Fibroblast of the conjunctiva (primary cell): Measurements from ENCODE around the gene TRIM62.

Experiments
- DNase-seq: peaks from one replicate; pipeline ENCODE4 v3.0.0-alpha.2; 2010; ENCODE audit warnings: low read depth

Gene TRIM62

GRCh38 chr1:33180226-33180910, 1.5 kb downstream of the TRIM62 start:
- peak; percentile 72 for DNase-seq

DNA sequence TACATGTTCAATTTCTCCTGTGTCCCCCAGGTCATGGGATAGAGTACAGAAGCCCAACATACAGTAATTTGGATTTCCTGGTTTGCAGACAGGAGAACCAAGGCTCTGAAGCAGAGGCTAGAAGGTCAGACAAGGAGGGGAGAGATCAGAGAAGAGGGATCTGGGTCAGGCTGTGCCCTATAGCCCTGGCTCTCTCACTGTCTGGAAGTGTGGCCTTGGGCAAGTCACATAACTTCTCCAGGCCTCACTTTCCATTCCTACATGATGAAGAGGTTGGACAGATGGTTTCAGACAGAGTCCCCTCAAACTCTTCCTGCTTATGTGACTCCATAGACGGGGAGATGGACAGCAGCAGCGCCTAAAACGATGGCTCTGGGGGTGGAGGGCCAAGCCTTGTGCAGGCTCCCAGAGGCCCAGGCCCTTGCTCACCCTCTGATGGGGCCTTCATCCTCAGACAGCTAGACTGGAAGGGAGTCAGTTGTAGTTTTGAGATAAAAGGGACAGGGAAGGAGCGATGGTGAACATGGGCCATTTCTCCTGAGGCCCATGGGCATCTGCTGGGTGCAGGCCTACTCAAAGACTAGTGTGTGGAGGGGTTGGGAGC, 2.9 kb downstream of the TRIM62 start:
- no peak for DNase-seq

- no peak for DNase-seq
Measured at GRCh38 chr1:33177996-33178540, 3.8 kb downstream of the TRIM62 start.

- no peak for DNase-seq
Measured at GRCh38 chr1:33176887-33177286, 5.0 kb downstream of the TRIM62 start.

DNA sequence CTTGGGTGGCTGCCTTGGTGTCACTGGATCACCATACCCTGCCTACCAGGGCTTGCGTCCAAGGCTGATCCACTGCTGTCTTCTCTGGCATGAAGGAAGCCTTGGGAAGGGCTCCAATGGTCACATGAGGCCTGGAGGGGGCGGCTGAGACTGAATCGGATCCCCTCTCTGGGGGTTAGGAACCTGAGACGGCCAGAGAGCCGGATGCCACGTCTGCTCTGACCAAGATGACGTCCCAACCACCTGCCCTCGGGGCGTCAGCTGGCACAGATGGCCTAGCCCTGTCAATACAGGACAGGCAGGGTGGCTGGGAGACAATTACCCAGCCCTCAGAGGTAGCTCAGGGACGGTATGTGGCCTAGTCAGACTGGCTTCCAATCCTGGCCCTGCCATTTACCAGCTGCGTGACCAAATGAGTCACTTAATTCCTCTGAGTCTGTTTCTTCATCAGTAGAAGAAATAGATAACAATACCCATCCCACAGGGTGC, 5.4 kb downstream of the TRIM62 start:
- DNase-seq: no peak

- DNase-seq: no peak
Measured at GRCh38 chr1:33175865-33176264, 6.0 kb downstream of the TRIM62 start.

DNA sequence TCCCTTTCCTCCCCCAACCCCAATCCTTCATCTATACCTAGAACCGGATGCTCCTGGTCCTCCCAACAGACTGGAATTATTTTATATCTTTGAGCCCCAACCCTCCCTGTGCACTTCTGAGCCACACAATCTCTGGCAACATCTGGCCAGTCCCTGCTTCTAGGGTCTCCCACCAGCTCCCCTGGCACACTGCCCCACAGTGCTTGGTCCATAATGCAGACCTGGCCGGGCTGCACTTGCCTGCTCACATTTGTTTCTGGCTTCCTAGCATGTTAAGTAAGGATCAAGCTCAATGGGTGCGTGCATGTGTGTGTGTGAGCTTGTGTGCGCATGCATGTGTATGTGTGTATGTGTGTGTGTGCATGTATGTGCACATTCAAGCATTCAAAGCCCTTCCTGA, 8.8 kb downstream of the TRIM62 start:
- DNase-seq: no peak

DNA sequence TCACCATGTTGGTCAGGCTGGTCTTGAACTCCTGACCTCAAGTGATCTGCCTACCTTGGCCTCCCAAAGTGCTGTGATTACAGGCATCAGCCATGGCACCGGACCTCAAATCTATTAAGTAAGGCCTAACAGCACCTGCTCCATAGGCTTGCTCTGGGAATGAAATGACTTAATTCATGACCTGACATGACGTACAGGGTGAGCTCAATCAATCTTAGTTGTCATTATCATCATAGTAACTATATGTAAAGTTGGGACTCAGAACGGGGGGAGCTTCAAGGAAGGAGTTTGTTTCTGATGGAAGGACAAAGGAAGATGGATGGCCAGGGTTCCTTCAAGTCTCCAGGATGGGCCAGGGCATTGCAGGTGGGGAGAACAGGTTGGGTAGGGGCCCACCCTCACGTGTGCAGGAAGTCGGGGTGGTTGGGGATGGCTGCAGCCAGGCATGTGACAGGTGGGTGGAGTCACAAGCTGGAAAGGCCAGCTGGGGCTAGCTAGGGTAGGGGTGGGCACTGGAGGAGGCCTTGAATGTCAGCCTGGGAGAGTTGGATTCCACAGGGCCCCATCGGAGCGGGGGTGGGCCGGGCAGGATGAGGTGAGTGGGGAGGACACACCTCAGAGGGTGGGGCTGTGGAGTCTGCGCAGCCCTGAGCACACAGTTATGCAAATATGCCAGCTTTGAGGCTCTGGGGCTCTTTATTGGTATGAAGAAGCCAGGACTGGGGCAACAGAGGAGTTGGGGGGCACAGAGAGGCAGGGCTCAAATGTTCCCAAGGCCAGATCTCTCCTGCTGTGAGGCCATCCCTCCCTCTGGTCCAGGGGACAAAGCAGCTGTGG, 9.6 kb downstream of the TRIM62 start:
- DNase-seq: no peak

DNA sequence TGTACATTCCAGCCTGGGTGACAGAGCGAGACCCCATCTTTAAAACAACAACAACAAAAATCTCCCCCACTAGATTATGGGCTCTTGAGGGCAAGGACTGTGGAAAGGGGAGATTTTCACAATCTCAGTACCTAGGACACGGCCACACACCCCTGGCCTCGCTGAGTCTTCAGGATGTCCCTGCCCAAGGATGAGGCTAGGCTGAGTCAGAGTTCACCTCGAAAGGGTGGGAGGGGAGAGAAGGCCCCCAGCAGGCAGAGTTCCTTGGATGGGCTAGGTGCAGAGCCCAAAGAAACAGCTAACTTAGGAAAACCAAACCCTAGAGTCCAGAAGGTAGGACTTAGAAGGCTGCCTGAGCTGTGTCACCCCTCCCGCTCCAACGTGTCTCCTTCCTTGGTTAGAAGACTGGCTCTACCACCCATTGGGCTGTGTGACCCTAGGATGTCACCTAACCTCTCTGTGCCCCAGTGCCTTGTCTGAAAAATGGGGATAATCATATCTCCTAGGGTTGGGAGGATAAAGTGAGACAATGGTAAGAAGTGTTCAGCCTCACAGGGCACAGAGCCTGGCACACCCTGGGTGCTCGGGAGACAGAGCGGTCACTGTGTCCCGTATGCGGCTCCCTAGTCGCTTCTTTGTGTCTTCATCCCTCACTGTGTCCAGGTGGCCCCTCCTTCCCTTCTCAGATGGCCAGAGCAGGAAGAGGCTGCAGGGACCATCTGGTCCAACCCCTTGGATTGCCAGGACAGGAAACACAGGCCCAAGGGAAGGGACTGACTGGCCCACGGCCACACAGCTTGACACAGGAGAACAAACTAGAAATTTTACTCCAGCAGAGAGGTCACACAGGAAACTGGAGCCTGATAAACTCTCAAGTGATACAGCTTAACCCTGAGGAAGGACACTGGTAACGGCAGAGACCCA, 11.2 kb downstream of the TRIM62 start:
- DNase-seq: no peak

GRCh38 chr1:33169290-33170055, 12.4 kb downstream of the TRIM62 start:
- DNase-seq: no peak

- no peak for DNase-seq
Measured at GRCh38 chr1:33168556-33169289, 13.1 kb downstream of the TRIM62 start.

GRCh38 chr1:33167650-33168447, 14.0 kb downstream of the TRIM62 start:
- no peak for DNase-seq

DNA sequence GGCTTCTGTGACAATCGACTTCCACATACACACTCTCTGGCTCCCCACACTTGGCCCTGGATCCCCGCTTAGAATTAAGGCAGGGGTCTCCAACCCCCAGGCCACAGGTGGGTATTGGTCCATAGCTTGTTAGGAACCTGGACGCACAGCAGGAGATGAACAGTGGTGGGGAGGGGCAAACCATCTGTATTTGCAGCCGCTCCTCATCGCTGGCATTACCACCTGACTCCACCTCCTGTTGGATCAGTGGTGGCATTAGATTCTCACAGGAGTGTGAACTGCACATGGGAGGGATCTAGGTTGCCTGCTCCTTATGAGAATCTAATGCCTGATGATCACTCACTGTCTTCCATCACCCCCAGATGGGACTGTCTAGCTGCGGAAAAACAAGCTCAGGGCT, 16.0 kb downstream of the TRIM62 start:
- no peak for DNase-seq

DNA sequence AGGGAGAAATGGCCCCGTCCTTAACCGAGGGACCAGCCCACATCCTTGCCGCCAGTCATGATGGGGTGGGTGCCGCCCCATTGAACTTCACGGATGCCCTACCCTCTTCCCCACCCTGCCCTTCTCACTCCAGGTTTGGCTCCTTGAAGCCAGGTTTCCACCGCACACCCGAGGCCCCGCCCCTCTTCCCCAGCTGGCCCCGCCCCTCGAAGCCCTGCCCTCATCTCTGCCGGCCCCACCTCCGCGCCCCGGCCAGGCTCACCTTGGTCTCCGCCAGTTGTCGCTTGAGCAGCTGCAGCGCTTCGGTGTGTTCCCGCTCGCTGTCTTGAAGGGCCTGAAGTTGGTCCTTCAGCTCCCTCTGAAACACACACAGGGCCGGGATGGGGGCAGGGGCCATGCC, 16.6 kb downstream of the TRIM62 start:
- no peak for DNase-seq

- DNase-seq: no peak
Measured at GRCh38 chr1:33163621-33164519, 18.0 kb downstream of the TRIM62 start.

DNA sequence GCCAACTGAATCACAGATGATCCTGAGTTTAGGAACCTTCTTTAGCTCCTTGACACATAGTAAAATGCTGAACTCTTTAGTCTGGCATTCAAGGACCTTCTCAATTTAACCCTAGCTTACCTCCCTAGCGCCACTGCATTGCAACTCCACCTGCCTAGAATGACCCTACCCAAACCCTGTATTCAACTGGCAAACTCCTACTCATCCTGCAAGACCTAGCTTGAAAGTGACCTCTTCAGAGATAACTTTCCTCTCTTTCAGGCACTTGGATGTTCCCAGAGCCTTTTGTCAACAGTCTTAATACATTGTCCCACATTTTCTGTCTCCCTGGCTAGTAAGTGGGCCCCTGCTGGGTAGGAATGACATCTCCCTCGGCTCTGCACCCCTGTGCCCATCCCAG, 19.7 kb downstream of the TRIM62 start:
- no peak for DNase-seq

DNA sequence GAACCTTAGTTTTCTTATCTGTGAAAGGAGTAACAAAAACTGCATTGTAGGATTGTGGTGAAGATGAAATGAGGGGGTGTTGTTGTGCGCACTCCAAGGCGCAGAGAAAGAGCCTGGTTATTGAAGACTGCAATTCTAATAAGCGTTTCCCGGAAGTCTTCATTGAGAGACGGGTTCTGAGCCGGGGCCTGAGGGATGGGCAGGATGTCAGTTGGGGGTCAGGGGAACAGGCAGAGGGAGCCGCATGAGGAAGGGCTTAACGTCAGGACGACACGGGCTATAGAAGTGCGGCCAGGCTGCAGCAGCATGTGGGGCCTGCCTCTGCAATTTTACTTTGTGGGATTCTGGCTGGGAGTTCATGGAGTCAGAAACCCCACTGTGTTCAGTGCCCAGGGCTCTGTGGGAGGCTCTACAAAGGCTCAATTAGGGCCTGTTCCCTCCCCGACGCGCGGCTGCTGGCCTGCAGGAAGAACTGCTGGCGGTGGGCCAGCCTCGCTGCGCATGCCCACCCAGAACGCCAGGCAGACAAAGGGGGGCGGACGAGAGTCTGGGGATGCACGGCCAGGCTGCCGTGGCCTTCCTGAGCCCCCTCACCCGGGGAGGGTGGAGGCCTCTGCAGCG, 20.7 kb downstream of the TRIM62 start:
- DNase-seq: no peak

DNA sequence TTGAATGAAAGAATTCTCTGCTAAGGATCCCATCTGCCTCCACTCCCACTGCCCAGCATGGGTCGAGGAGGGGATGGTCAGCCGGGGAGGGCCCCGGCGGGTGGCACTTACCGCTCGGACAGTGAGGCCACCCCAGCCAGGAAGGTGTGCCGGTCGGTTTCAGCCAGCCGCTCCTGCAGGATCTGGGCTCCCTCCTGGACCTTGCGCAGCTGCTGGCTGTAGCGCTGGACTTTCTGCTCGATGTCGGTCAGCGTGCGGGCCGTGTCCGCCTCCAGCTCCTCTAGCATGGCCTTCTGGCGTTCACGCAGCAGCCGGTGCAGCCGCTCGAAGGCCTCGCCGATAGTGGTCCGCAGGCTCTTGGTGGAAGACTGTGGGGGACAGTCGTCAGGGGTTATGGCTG, 22.3 kb downstream of the TRIM62 start:
- no peak for DNase-seq
